GM21717 (cell line): ENCODE measurements around the gene OR51M1.

ENCODE experiments used
- ATAC-seq: cut with Tn5 transposase; IDR thresholded peaks from one replicate; pipeline ENCODE4 v1.9.1; 2021; ENCODE audit warnings: mild to moderate bottlenecking, moderate library complexity; ENCODE audit not compliant: unreplicated experiment

The OR51M1 gene

DNA sequence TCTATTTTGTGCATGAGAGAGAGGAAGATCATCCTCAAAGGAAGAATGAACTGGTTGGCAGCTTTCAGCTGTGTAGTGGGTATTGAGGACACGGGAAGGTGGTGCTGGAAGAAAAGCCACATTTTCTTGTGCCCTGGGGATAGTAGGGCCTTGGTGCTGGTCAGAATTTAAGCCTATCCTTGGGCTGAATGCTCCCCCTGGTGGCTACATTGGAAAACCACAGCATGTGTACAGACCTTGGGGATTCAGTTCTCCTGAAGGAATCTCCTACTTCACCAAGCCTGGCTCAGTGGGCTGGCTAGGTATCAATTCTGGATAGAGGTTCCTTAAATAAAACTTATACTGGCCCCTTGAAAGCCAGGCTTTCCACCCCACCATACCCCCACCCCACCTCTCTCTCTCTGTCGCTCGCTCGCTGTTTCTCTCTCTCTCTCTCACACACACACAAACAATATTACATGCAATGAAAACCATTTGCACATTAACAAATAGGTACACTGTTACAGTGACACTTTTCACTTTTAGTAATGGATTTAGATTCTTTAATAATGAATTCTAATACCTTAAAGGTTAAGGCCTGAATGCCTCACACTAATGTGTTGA, 2.8 kb upstream of the OR51M1 start:
- ATAC-seq = peak; percentile 86

DNA sequence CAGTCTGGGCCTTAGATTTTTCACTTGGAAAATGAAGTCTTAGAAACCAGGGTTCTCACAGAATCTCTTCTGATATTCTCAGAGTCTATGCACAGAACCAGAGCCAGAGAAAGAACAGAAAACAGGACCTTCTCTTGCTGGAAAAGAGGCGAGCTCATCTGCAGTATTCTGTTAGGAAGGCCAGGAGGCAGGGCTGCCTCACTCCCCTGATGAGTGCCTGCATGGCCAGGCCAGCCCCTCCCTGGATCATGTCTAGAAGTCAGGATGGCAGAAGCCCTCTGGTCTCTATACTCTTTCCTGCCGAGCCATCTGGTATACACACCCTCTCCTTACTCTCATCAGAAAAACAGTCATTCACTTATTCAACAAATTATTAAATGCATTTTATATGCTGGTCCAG, 723 bp downstream of the OR51M1 start:
- ATAC-seq = no peak

- no peak for ATAC-seq
Measured at GRCh38 chr11:5390210-5390609, 6.6 kb downstream of the OR51M1 start.

GRCh38 chr11:5394091-5394490, 10.5 kb downstream of the OR51M1 start:
- no peak for ATAC-seq

- ATAC-seq = no peak
Measured at GRCh38 chr11:5398936-5399335, 15.3 kb downstream of the OR51M1 start.

DNA sequence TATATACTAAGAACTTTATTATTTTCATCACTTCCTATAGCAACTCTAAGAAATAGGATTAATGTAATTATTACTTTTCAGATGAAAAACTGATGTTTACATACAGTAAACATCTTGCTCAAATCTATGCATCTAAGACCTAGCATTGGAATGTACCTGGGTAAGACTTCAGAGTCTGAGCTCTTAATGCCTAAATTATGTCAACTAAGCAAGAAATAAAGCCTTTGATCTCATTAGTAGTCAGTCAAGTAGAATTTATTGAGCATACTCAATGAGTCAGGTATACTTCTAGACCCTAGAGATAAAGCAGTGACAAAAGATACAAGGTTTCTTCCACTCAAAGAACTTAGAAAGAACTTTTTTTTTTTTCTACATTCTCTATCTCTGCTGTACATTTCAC, 21.6 kb downstream of the OR51M1 start:
- no peak for ATAC-seq

DNA sequence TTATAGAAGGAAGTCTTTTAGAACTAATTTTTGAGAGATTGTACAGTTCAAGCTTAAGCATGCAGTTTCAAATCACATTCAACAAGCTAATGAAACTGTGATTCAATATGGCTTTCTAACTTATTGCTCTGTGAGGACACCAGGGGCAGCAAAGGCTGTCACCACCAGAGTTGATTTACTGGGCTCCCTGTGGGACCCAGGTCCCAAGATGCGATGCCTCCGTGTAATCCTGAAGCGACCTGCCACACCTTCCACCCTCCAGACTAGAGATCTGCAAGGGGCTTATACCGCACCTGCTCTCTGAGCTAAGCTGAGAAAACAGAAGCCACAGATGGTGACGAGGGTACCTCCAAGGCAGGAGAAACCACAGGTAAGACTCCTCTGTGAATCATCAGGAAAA, 37.4 kb downstream of the OR51M1 start:
- no peak for ATAC-seq

DNA sequence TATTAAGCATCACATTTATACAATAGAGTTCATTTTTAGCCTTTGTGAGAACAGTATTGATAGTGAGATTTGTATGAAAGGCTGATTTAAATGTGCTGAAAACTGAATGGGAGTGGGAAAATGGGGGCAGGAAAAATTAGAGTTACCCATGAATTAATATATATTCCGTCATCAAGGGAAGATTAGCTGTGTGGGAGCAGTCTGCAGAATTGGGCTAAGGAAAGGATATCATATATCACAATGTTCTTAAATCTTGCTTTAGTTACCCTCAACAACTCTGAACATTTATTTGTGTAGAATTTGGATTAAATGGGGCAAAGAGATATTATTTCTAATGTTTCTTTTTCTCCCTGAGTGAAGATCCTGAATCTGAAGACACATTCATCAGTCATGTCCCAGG, 38.2 kb downstream of the OR51M1 start, which contains the start of gene OR51Q1:
Gene OR51Q1 (plus strand): TSS at position 301 of the 400 bp plus-strand sequence. CDS start 90 bp downstream, at position 391.
- ATAC-seq = no peak

DNA sequence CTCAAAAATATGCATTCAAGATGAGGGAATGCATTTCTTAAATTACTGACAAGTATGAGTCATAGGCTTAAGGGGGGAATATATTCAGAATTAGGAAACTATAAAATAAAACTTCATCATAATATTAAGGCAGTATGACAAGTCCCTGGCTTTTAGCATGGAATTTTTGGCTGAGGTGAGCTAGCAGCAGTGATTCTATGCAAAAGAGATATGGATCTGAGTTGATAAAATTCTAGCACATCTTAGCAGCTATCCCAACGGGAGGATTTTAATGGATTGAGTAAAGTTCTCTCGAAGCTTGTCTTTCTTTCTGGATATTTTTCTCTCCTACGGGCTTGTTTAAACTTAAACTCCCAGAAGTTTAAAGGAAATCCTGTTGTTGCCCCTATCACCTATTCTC, 39.5 kb downstream of the OR51M1 start:
- no peak for ATAC-seq

GRCh38 chr11:5441414-5441813, 57.8 kb downstream of the OR51M1 start, which contains the start of gene OR51I1:
Gene OR51I1 (minus strand): TSS chr11:5441514. CDS start chr11:5441514, 0 bp downstream.
- ATAC-seq = no peak
